SJCRH30 (cell line): ENCODE measurements around the gene OR8D2. TPM values are rescaled to one million over a fixed set of nuclear protein-coding genes. Genes with fewer than 3 reads are reported as not detected.
"Not testable (repeated sequence)": the region's sequence is repeated elsewhere in the genome, so short reads cannot be mapped to it uniquely, and the experiment has no call there.

Experiments
- DNase-seq, 2 experiments: peaks; one replicate each; pipeline ENCODE4 v3.0.0-alpha.2; 2015 to 2020
- H3K27ac ChIP-seq: fragments of 250-450 bp; sonication (Bioruptor Pico); 2 replicates; pipeline ENCODE4 v1.5.1; 2020; ENCODE audit warnings: mild to moderate bottlenecking, moderate library complexity
- H3K27me3 ChIP-seq: fragments of 250-450 bp; sonication (Bioruptor Pico); 2 replicates; pipeline ENCODE4 v1.5.1; 2020; ENCODE audit warnings: mild to moderate bottlenecking, moderate library complexity
- H3K36me3 ChIP-seq: fragments of 250-450 bp; sonication (Bioruptor Pico); 2 replicates; pipeline ENCODE4 v1.5.1; 2020; ENCODE audit warnings: mild to moderate bottlenecking, moderate library complexity
- H3K4me1 ChIP-seq: fragments of 250-450 bp; sonication (Bioruptor Pico); 2 replicates; pipeline ENCODE4 v1.5.1; 2020; ENCODE audit warnings: mild to moderate bottlenecking, moderate library complexity
- H3K4me3 ChIP-seq: fragments of 250-450 bp; sonication (Bioruptor Pico); 2 replicates; pipeline ENCODE4 v1.5.1; 2020; ENCODE audit warnings: mild to moderate bottlenecking, moderate library complexity
- H3K9me3 ChIP-seq: fragments of 250-450 bp; sonication (Bioruptor Pico); replicated peaks from 2 replicates; pipeline ENCODE4 v1.5.1; 2020; ENCODE audit warnings: mild to moderate bottlenecking, moderate library complexity
- total RNA-seq: library from RNA; depleted of rRNA; stranded (reverse); fragments of >200 nt; shearing (Covaris generic); gene quantifications from 2 replicates; pipeline ENCODE4 v1.2.3, GENCODE V29; 2014

OR8D2 gene
- total RNA-seq, 1 experiment from 2014 or later: not detected

- H3K9me3 ChIP-seq: no peaks in the 10 kb centered on the region
- H3K36me3 ChIP-seq: no peaks in the 10 kb centered on the region
- H3K4me3 ChIP-seq: no peak overlapping the region
- no peaks in the 10 kb centered on the region for H3K4me1 ChIP-seq
- DNase-seq: no peak
- H3K27ac ChIP-seq: no peak overlapping the region
- H3K27me3 ChIP-seq: no peaks in the 10 kb centered on the region
These were observed 9.3 kb downstream of the OR8D2 start for GRCh38 chr11:124310721-124311120.

- no peaks in the 10 kb centered on the region for H3K36me3 ChIP-seq
- H3K27me3 ChIP-seq: no peaks in the 10 kb centered on the region
- H3K4me1 ChIP-seq: no peaks in the 10 kb centered on the region
- H3K4me3 ChIP-seq: no peak overlapping the region
- H3K9me3 ChIP-seq: no peaks in the 10 kb centered on the region
- H3K27ac ChIP-seq: no peak overlapping the region
- DNase-seq: no peak
These were observed 12.9 kb downstream of the OR8D2 start for GRCh38 chr11:124307093-124307492.

GRCh38 chr11:124302347-124303125, 17.5 kb downstream of the OR8D2 start:
- H3K9me3 ChIP-seq: no peaks in the 10 kb centered on the region
- no peak for DNase-seq
- no peaks in the 10 kb centered on the region for H3K4me1 ChIP-seq
- no peaks in the 10 kb centered on the region for H3K27me3 ChIP-seq
- no peaks in the 10 kb centered on the region for H3K36me3 ChIP-seq
- no peak overlapping the region for H3K27ac ChIP-seq
- H3K4me3 ChIP-seq: no peak overlapping the region

GRCh38 chr11:124301548-124301947, 18.4 kb downstream of the OR8D2 start:
- Histone ChIP-seq H3K4me3 (no peak overlapping the region), H3K27me3 (no peaks in the 10 kb centered on the region), H3K9me3 (no peaks in the 10 kb centered on the region), H3K36me3 (no peaks in the 10 kb centered on the region), H3K4me1 (no peaks in the 10 kb centered on the region), H3K27ac (no peak overlapping the region)
- no peak for DNase-seq

- Histone ChIP-seq H3K27ac (no peak overlapping the region), H3K4me3 (no peak overlapping the region), H3K4me1 (no peaks in the 10 kb centered on the region), H3K36me3 (no peaks in the 10 kb centered on the region), H3K27me3 (no peaks in the 10 kb centered on the region), H3K9me3 (no peaks in the 10 kb centered on the region)
- DNase-seq: no peak
These were observed 22.1 kb downstream of the OR8D2 start for GRCh38 chr11:124297921-124298320.

GRCh38 chr11:124296016-124296415, 24.0 kb downstream of the OR8D2 start:
- DNase-seq: no peak
- Histone ChIP-seq H3K36me3 (no peaks in the 10 kb centered on the region), H3K27ac (no peak overlapping the region), H3K4me3 (no peak overlapping the region), H3K4me1 (no peaks in the 10 kb centered on the region), H3K9me3 (no peaks in the 10 kb centered on the region), H3K27me3 (no peaks in the 10 kb centered on the region)

- Histone ChIP-seq H3K27me3 (no peaks in the 10 kb centered on the region), H3K4me1 (no peaks in the 10 kb centered on the region), H3K36me3 (no peaks in the 10 kb centered on the region), H3K4me3 (no peak overlapping the region), H3K27ac (no peak overlapping the region), H3K9me3 (no peaks in the 10 kb centered on the region)
- DNase-seq: no peak
These were observed 25.3 kb downstream of the OR8D2 start for GRCh38 chr11:124294687-124295086.

GRCh38 chr11:124285610-124286344, 34.2 kb downstream of the OR8D2 start:
- no peak for DNase-seq

GRCh38 chr11:124278261-124278660, 41.7 kb downstream of the OR8D2 start:
- Histone ChIP-seq H3K27me3 (no peaks in the 10 kb centered on the region), H3K4me3 (no peak overlapping the region), H3K4me1 (no peaks in the 10 kb centered on the region), H3K9me3 (no peaks in the 10 kb centered on the region), H3K36me3 (no peaks in the 10 kb centered on the region), H3K27ac (no peak overlapping the region)
- DNase-seq: no peak

More at GRCh38 chr11:124285610-124286344, 34.2 kb downstream of the OR8D2 start:
- Histone ChIP-seq H3K27me3 (no peaks in the 10 kb centered on the region), H3K36me3 (no peaks in the 10 kb centered on the region), H3K27ac (no peak overlapping the region), H3K4me1 (no peaks in the 10 kb centered on the region), H3K4me3 (no peak overlapping the region), H3K9me3 (no peaks in the 10 kb centered on the region)

- H3K4me3 ChIP-seq: no peak overlapping the region
- no peak for DNase-seq
- no peaks in the 10 kb centered on the region for H3K36me3 ChIP-seq
- H3K27ac ChIP-seq: no peak overlapping the region
- H3K27me3 ChIP-seq: no peaks in the 10 kb centered on the region
- H3K9me3 ChIP-seq: no peaks in the 10 kb centered on the region
- H3K4me1 ChIP-seq: no peaks in the 10 kb centered on the region
These were observed 42.2 kb downstream of the OR8D2 start for GRCh38 chr11:124277804-124278203.

GRCh38 chr11:124277207-124277606, 42.8 kb downstream of the OR8D2 start:
- Histone ChIP-seq H3K9me3 (no peaks in the 10 kb centered on the region), H3K36me3 (no peaks in the 10 kb centered on the region), H3K27me3 (no peaks in the 10 kb centered on the region), H3K4me1 (no peaks in the 10 kb centered on the region), H3K4me3 (no peak overlapping the region), H3K27ac (no peak overlapping the region)
- DNase-seq: no peak

GRCh38 chr11:124276081-124276480, 43.9 kb downstream of the OR8D2 start:
- Histone ChIP-seq H3K4me3 (no peak overlapping the region), H3K27ac (no peak overlapping the region), H3K9me3 (no peaks in the 10 kb centered on the region), H3K4me1 (no peaks in the 10 kb centered on the region), H3K27me3 (no peaks in the 10 kb centered on the region; the same call in 1 of the 2 replicates), H3K36me3 (no peaks in the 10 kb centered on the region)
- DNase-seq: peak in 1 of 2 experiments; percentile 1

GRCh38 chr11:124274000-124274399, 46.0 kb downstream of the OR8D2 start:
- Histone ChIP-seq H3K36me3 (no peaks in the 10 kb centered on the region), H3K4me3 (no peak overlapping the region), H3K27ac (no peak overlapping the region), H3K9me3 (no peaks in the 10 kb centered on the region), H3K27me3 (no peaks in the 10 kb centered on the region; the same call in 1 of the 2 replicates), H3K4me1 (no peaks in the 10 kb centered on the region)
- DNase-seq: no peak

- H3K36me3 ChIP-seq, H3K4me1 ChIP-seq, H3K9me3 ChIP-seq, H3K27ac ChIP-seq, H3K27me3 ChIP-seq, H3K4me3 ChIP-seq, DNase-seq: not testable (repeated sequence)
These were observed 49.1 kb downstream of the OR8D2 start for GRCh38 chr11:124270886-124271285.
